ENCODE measurements around the gene SBK3.

SBK3 gene, protein sequence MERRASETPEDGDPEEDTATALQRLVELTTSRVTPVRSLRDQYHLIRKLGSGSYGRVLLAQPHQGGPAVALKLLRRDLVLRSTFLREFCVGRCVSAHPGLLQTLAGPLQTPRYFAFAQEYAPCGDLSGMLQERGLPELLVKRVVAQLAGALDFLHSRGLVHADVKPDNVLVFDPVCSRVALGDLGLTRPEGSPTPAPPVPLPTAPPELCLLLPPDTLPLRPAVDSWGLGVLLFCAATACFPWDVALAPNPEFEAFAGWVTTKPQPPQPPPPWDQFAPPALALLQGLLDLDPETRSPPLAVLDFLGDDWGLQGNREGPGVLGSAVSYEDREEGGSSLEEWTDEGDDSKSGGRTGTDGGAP

DNA sequence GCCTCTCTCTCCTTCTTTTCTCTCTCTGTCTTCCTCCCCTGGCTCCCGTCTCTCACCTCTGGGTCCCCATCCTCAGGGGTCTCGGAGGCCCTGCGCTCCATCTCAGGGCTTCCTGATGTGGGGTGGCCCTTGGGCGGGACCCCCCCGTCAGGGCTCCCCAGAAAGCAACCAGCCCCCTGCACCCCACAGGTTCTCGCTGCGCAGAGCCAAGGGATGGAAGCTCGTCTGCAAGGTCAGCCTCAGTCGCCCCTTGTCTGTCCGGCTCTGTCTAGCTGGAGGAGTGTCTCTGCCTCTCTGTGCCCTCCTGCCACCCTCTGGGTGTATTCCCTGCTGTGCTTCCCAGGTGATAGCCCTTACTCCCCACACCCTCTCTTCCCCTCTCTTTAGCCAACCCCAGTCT, at the start of gene SBK3:
TSS of gene SBK3 (minus strand) at position 101 of the 400 bp plus-strand sequence. CDS start at position 101, 0 bp downstream.
- TF ChIP-seq GLI4 (tag by site-specific recombination; IDR thresholded peaks at IDR 0.05) (no peak), ZBTB21 (tag by site-specific recombination; IDR thresholded peaks at IDR 0.05) (no peak)
- no peaks in the 10 kb centered on the region for H3K9me3 ChIP-seq (ENCODE audit: control insufficient read depth, insufficient read depth, low read depth, low read length)
- ChIA-PET CTCF (interaction anchor here (0.6 kb wide), 1 partner anchor 1232 kb away, joined by 6 read pairs; no protein-coding TSS in a partner anchor), POLR2A (no interaction called here)
- no peak within 1 kb of the TSS for H3K4me3 ChIP-seq (ENCODE audit: low read depth, low read length)
- H3K27ac ChIP-seq (ENCODE audit: extremely low read depth, low read depth, low read length) = no peak within 1 kb of the TSS
- H3K36me3 ChIP-seq (ENCODE audit: control insufficient read depth in 2 of 2, insufficient read depth in 1 of 2, low read length in 2 of 2) = no peaks in the 10 kb centered on the region
- H3K4me1 ChIP-seq (ENCODE audit: control insufficient read depth, insufficient read depth, low read length) = peaks cover 9% of the 10 kb centered on the region

DNA sequence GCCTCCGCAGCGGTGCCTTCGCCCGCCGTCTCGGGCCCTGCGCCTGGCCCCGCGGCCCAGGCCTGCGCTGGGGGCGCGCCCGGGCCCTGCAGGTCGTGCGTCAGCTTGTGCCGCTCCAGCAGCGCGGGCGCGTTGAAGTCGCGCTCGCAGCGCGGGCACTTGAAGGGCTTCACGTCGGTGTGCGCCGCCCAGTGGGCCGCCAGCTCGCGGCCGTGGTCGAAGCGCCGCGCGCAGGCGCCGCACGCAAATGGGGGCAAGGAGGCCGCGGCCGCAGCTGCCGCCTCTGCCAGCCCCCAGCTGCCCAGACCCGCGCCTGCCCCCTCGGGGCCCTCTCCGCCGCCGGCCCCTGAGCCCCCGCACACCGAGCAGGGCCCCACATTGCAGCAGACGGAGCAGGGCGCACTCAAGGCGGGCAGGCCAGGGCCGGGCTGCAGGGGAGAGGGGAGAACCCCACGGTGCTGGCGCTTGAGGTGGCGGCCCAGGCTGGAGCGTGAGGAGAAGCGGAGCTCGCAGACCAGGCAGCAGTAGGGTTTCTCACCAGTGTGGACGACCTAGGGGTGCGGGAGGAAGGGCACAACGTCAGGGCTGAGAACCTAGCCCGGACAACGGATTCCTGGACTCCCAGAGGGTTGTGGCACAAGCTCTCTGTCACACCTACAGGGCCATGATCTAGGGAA, 47.9 kb upstream of the SBK3 start:
- Histone ChIP-seq H3K4me3 (ENCODE audit: low read depth, low read length) (no peak overlapping the region), H3K27ac (ENCODE audit: extremely low read depth, low read depth, low read length) (no peak overlapping the region), H3K36me3 (ENCODE audit: control insufficient read depth in 2 of 2, insufficient read depth in 1 of 2, low read length in 2 of 2) (peaks cover 14 to 36% of the 10 kb centered on the region in 2 experiments), H3K9me3 (ENCODE audit: control insufficient read depth, insufficient read depth, low read depth, low read length) (no peaks in the 10 kb centered on the region), H3K4me1 (ENCODE audit: control insufficient read depth, insufficient read depth, low read length) (no peaks in the 10 kb centered on the region; the same call in 1 of the 2 replicates)
- TF ChIP-seq ZNF324 (tag by site-specific recombination; IDR thresholded peaks at IDR 0.05) (no peak), ZNF175 (tag by site-specific recombination; IDR thresholded peaks at IDR 0.05) (no peak), ZNF140 (tag by site-specific recombination; IDR thresholded peaks at IDR 0.05) (no peak), ZNF548 (tag by site-specific recombination; IDR thresholded peaks at IDR 0.05) (no peak), ZNF423 (tag by site-specific recombination; IDR thresholded peaks at IDR 0.05) (no peak), ZNF335 (tag by site-specific recombination; conservative IDR thresholded peaks at IDR 0.05) (no peak), ZNF530 (tag by site-specific recombination; IDR thresholded peaks at IDR 0.05; ENCODE audit: low read depth) (no peak), ZNF354C (tag by site-specific recombination; IDR thresholded peaks at IDR 0.05; ENCODE audit: borderline replicate concordance, low read depth) (no peak), ZBTB8A (tag by site-specific recombination; IDR thresholded peaks at IDR 0.05) (no peak), ZNF707 (tag by site-specific recombination; IDR thresholded peaks at IDR 0.05) (no peak)
- TF ChIP-seq, protein P1, sequence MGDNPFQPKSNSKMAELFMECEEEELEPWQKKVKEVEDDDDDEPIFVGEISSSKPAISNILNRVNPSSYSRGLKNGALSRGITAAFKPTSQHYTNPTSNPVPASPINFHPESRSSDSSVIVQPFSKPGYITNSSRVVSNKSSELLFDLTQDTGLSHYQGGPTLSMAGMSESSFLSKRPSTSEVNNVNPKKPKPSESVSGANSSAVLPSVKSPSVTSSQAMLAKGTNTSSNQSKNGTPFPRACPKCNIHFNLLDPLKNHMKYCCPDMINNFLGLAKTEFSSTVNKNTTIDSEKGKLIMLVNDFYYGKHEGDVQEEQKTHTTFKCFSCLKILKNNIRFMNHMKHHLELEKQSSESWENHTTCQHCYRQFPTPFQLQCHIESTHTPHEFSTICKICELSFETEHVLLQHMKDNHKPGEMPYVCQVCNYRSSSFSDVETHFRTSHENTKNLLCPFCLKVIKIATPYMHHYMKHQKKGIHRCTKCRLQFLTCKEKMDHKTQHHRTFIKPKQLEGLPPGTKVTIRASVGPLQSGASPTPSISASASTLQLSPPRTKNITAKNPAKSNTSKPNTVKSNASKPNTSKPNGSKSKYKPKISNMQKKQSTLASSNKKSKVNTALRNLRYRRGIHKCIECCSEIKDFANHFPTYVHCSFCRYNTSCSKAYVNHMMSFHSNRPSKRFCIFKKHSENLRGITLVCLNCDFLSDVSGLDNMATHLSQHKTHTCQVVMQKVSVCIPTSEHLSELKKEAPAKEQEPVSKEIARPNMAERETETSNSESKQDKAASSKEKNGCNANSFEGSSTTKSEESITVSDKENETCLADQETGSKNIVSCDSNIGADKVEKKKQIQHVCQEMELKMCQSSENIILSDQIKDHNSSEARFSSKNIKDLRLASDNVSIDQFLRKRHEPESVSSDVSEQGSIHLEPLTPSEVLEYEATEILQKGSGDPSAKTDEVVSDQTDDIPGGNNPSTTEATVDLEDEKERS (tag by site-specific recombination; IDR thresholded peaks at IDR 0.05) = no peak
- TF ChIP-seq, protein P2, sequence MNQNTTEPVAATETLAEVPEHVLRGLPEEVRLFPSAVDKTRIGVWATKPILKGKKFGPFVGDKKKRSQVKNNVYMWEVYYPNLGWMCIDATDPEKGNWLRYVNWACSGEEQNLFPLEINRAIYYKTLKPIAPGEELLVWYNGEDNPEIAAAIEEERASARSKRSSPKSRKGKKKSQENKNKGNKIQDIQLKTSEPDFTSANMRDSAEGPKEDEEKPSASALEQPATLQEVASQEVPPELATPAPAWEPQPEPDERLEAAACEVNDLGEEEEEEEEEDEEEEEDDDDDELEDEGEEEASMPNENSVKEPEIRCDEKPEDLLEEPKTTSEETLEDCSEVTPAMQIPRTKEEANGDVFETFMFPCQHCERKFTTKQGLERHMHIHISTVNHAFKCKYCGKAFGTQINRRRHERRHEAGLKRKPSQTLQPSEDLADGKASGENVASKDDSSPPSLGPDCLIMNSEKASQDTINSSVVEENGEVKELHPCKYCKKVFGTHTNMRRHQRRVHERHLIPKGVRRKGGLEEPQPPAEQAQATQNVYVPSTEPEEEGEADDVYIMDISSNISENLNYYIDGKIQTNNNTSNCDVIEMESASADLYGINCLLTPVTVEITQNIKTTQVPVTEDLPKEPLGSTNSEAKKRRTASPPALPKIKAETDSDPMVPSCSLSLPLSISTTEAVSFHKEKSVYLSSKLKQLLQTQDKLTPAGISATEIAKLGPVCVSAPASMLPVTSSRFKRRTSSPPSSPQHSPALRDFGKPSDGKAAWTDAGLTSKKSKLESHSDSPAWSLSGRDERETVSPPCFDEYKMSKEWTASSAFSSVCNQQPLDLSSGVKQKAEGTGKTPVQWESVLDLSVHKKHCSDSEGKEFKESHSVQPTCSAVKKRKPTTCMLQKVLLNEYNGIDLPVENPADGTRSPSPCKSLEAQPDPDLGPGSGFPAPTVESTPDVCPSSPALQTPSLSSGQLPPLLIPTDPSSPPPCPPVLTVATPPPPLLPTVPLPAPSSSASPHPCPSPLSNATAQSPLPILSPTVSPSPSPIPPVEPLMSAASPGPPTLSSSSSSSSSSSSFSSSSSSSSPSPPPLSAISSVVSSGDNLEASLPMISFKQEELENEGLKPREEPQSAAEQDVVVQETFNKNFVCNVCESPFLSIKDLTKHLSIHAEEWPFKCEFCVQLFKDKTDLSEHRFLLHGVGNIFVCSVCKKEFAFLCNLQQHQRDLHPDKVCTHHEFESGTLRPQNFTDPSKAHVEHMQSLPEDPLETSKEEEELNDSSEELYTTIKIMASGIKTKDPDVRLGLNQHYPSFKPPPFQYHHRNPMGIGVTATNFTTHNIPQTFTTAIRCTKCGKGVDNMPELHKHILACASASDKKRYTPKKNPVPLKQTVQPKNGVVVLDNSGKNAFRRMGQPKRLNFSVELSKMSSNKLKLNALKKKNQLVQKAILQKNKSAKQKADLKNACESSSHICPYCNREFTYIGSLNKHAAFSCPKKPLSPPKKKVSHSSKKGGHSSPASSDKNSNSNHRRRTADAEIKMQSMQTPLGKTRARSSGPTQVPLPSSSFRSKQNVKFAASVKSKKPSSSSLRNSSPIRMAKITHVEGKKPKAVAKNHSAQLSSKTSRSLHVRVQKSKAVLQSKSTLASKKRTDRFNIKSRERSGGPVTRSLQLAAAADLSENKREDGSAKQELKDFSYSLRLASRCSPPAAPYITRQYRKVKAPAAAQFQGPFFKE (tag by site-specific recombination; IDR thresholded peaks at IDR 0.05; ENCODE audit: borderline replicate concordance) = no peak
- TF ChIP-seq, protein P3, sequence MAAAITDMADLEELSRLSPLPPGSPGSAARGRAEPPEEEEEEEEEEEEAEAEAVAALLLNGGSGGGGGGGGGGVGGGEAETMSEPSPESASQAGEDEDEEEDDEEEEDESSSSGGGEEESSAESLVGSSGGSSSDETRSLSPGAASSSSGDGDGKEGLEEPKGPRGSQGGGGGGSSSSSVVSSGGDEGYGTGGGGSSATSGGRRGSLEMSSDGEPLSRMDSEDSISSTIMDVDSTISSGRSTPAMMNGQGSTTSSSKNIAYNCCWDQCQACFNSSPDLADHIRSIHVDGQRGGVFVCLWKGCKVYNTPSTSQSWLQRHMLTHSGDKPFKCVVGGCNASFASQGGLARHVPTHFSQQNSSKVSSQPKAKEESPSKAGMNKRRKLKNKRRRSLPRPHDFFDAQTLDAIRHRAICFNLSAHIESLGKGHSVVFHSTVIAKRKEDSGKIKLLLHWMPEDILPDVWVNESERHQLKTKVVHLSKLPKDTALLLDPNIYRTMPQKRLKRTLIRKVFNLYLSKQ (tag by site-specific recombination; IDR thresholded peaks at IDR 0.05; ENCODE audit: borderline replicate concordance) = no peak
- POLR2A ChIA-PET = no interaction called here
- CTCF ChIA-PET = interaction anchor here (0.5 to 0.7 kb wide), 2 partner anchors 13 to 80 kb away, joined by 3 read pairs; partner anchors contain the start of gene ZNF579
